Prostate gland (tissue), 2 donors: ENCODE measurements around the gene P2RY10.

Source experiments
- POLR2A ChIP-seq: fragments of 450-650 bp; IDR thresholded peaks from one replicate; pipeline ENCODE4 v1.6.1; 2016; ENCODE audit warnings: antibody characterized with exemption, mild to moderate bottlenecking
- TF ChIP-seq, protein P1 (sequence below), 4 experiments: fragments of 200-600 bp in 2 of 4; fragments of 450-650 bp in 2 of 4; sonication (generic) in 2 of 4; IDR thresholded peaks; 1 replicate in 3 of 4; 2 replicates in 1 of 4; pipeline ENCODE4 v1.5.1; 2016 to 2019; ENCODE audit warnings: antibody characterized with exemption in 4 of 4, mild to moderate bottlenecking in 2 of 4, moderate library complexity in 2 of 4

DNA sequence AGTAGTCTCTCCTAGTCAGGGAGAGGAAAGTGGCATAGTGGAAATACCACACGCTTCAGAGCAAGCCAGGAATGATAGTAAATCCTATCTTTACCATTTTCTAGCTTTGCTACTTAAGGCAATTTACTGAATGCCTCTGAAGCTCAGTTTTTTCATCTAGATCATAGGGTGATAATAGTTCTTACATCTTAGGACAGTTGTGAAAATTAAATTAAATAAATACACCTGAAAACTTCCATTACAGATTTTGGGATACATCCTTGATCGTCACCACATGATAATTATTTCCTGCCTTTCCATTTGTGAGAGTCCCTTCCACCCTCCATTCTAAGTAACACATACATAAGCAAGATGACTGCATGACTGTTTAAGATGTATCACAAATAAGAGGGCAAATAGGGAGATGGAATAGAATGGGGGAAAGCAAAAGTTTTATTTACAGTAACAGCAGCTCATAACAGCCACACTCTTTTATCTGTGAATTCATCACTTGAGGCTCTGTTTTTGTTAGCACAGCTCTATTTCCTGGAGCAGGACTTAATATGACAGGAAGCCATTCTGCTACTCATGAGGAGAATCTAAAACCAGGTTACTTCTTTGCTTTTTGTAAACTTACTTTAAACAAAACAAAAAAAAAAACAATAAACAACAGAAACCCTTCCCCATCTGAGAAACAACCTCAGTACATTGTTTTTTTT is 13.4 kb downstream of the P2RY10 start:
- TF ChIP-seq, protein P1, sequence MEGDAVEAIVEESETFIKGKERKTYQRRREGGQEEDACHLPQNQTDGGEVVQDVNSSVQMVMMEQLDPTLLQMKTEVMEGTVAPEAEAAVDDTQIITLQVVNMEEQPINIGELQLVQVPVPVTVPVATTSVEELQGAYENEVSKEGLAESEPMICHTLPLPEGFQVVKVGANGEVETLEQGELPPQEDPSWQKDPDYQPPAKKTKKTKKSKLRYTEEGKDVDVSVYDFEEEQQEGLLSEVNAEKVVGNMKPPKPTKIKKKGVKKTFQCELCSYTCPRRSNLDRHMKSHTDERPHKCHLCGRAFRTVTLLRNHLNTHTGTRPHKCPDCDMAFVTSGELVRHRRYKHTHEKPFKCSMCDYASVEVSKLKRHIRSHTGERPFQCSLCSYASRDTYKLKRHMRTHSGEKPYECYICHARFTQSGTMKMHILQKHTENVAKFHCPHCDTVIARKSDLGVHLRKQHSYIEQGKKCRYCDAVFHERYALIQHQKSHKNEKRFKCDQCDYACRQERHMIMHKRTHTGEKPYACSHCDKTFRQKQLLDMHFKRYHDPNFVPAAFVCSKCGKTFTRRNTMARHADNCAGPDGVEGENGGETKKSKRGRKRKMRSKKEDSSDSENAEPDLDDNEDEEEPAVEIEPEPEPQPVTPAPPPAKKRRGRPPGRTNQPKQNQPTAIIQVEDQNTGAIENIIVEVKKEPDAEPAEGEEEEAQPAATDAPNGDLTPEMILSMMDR (IDR thresholded peaks at IDR 0.05), result no peak
- TF ChIP-seq POLR2A, result no peak
